Measurements from ENCODE around the gene LENG9.
"Not testable (repeated sequence)": the region's sequence is repeated elsewhere in the genome, so short reads cannot be mapped to it uniquely, and the experiment has no call there.

LENG9 gene

GRCh38 chr19:54463531-54464043 is at the start of gene LENG9:
LENG9 (minus strand) TSS chr19:54463778; CDS start chr19:54463526, 252 bp downstream.
- peak; percentile 98 for DNase-seq

GRCh38 chr19:54509200-54509940 is 45.8 kb upstream of the LENG9 start:
- DNase-seq, result not testable (repeated sequence)

GRCh38 chr19:54508487-54508886 is 44.9 kb upstream of the LENG9 start:
- DNase-seq, result not testable (repeated sequence)

- no peak for DNase-seq
These were observed 44.2 kb upstream of the LENG9 start for GRCh38 chr19:54507824-54508223.

GRCh38 chr19:54507038-54507717 is 43.6 kb upstream of the LENG9 start:
- not testable (repeated sequence) for DNase-seq

GRCh38 chr19:54506079-54506478 is 42.5 kb upstream of the LENG9 start:
- no peak for DNase-seq

GRCh38 chr19:54505542-54505941 is 42.0 kb upstream of the LENG9 start:
- not testable (repeated sequence) for DNase-seq

GRCh38 chr19:54502518-54503048 is 39.0 kb upstream of the LENG9 start, which contains the start of gene LAIR2:
LAIR2 (plus strand) TSS chr19:54502831; CDS start chr19:54502919, 88 bp downstream.
- DNase-seq, result no peak

GRCh38 chr19:54498451-54498772 is 34.8 kb upstream of the LENG9 start:
- not testable (repeated sequence) for DNase-seq

- DNase-seq, result not testable (repeated sequence)
These were observed 34.3 kb upstream of the LENG9 start for GRCh38 chr19:54497747-54498450.

- not testable (repeated sequence) for DNase-seq
These were observed 31.7 kb upstream of the LENG9 start for GRCh38 chr19:54495284-54495683.

GRCh38 chr19:54493967-54494585 is 30.5 kb upstream of the LENG9 start:
- no peak for DNase-seq

GRCh38 chr19:54493056-54493455 is 29.5 kb upstream of the LENG9 start:
- not testable (repeated sequence) for DNase-seq

- DNase-seq, result no peak
These were observed 29.0 kb upstream of the LENG9 start for GRCh38 chr19:54492568-54492967.

GRCh38 chr19:54489766-54490165 is 26.2 kb upstream of the LENG9 start:
- no peak for DNase-seq

- DNase-seq, result no peak
These were observed 25.8 kb upstream of the LENG9 start for GRCh38 chr19:54489341-54489740.

- no peak for DNase-seq
These were observed 22.3 kb upstream of the LENG9 start for GRCh38 chr19:54485851-54486250.

GRCh38 chr19:54484451-54484850 is 20.9 kb upstream of the LENG9 start:
- no peak for DNase-seq

GRCh38 chr19:54482889-54483288 is 19.3 kb upstream of the LENG9 start:
- DNase-seq, result no peak

- peak; percentile 83 for DNase-seq
These were observed 17.9 kb upstream of the LENG9 start for GRCh38 chr19:54481326-54481930.

- DNase-seq, result no peak
These were observed 16.5 kb upstream of the LENG9 start for GRCh38 chr19:54480051-54480450.

- DNase-seq, result peak; percentile 85
These were observed 15.2 kb upstream of the LENG9 start for GRCh38 chr19:54478677-54479266.

All from eye (tissue), 1 donor.